ENCODE measurements around the gene RASGRP3. TPM values are rescaled to one million over a fixed set of nuclear protein-coding genes. Genes with fewer than 3 reads are reported as not detected.

The RASGRP3 gene
- total RNA-seq, 1 donor from 2014 or later, result 5.2 TPM

DNA sequence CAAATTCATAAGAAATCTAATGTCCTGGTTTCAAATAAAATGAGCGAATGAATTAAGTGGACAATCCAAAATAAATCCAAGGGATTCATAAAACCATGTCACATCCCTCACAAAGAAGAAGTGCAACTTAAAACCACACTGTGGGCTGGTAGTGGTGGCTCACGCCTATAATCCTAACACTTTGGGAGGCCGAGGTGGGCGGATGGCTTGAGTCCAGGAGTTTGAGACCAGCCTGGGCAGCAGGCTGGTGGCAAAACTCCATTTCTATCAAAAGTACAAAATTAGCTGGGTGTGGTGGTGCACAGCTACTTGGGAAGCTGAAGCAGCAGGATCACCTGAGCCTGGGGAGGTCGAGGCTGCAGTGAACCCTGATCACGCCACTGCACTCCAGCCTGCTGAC lies 97.2 kb downstream of the RASGRP3 start:
- intact Hi-C loops (cut with micrococcal nuclease), result no loop called here

- intact Hi-C loops (cut with micrococcal nuclease), result no loop called here
Measured at GRCh38 chr2:33577084-33577483, 100.6 kb downstream of the RASGRP3 start.

GRCh38 chr2:33577668-33578067 lies 101.2 kb downstream of the RASGRP3 start:
- intact Hi-C loops (cut with micrococcal nuclease), result no loop called here

DNA sequence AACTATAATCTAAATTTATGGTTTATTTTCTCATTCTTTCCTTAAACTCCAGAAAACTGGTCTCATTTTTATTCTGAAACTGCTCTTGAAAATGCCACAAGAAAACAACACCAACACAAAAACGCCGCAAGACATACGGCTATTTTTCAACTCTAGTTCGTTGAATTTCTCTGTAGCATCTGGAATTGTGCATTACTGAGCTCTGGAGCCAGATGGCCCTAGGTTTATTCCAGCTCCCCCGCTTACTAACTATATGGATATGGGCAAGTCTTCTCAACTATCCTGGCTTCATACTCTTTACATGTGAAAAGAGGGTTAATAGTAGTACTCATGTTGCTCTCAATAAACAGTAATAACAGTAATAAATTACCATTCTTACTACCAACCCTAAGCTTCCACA lies 102.8 kb downstream of the RASGRP3 start:
- intact Hi-C loops (cut with micrococcal nuclease), result no loop called here

- intact Hi-C loops (cut with micrococcal nuclease), result loop anchor here (2.0 to 10.0 kb wide), 5 partner anchors 210 to 1027 kb away; partner anchors contain the start of genes LTBP1 and TTC27
Measured at GRCh38 chr2:33581872-33582271, 105.4 kb downstream of the RASGRP3 start.

DNA sequence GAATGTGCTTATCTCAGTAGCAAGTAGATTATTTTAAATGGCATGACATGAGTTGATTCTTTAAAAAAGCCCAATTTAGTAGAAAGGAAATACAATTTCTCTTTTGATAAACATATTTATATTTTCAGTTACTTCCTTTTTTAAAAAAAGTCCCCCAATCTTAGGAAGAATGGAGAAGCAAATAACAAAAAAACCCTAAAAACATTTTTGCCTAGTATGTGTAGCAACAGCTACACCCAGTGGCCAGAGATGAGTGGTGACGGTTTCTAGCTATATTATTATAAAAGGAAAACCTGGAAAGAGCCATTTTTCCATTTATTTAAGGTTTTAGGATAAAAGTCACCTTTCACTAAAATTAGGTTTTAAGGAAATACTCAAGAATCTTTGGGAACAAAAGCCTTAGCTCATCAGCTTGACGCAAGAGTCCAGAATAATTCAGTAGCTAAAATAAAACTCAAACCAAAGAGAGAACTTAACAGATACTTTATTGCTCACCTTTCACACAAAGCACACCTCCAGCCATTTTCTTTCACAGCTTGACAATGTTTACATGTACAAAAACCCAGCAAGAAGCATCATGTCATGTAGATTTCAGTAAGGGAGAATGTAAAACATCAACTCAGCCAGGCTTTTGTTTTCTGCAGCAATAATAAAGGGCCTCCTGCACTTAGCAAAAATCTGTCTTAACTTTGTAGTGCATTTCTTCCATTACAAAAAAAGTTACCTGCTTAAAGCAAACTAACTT lies 106.9 kb downstream of the RASGRP3 start:
- intact Hi-C loops (cut with micrococcal nuclease), result loop anchor here (1.0 to 10.0 kb wide), 6 partner anchors 108 to 1029 kb away; partner anchors contain the start of genes LTBP1 and TTC27

- intact Hi-C loops (cut with micrococcal nuclease), result loop anchor here (10.0 kb wide), 1 partner anchor 1032 kb away; no protein-coding TSS in a partner anchor
Measured at GRCh38 chr2:33586766-33587165, 110.3 kb downstream of the RASGRP3 start.

DNA sequence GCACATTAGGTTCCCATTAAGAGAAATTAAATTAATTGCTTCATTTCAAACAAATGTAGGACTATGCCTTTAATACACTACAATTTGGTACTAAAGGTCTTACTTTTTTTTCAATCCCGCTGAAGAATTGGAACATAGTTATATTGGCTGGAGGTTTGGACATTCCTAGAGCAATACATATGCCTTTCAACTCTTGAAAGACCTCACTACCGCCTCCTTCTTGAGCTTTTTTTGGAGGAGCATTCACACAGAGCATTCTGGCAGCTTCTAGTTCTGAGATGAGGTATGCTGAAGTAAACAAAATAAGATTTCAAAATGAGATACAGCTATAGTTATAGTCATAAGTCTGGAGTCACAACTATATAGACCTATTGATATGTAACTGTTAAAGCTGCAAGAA lies 111.8 kb downstream of the RASGRP3 start:
- intact Hi-C loops (cut with micrococcal nuclease), result loop anchor here (10.0 kb wide), 1 partner anchor 1033 kb away; no protein-coding TSS in a partner anchor

DNA sequence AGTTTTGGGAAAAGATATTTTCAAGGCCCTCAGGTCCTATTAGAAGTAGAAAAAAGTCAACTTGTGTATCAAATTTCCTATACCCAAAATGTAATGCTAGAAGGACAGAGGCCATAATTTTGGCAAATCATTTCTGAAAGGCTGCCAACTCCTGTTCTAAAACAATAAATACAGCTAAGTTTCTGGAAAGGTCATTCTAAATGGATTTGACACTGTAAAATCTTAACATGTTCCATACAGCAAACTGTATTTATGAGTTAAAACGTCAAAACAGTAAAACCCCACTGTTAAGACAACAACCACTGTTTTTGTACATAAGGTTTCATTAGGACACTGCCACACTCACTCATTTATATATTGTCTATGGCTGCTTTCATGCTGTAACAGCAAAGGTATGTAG lies 113.0 kb downstream of the RASGRP3 start:
- intact Hi-C loops (cut with micrococcal nuclease), result loop anchor here (10.0 kb wide), 1 partner anchor 1035 kb away; no protein-coding TSS in a partner anchor

DNA sequence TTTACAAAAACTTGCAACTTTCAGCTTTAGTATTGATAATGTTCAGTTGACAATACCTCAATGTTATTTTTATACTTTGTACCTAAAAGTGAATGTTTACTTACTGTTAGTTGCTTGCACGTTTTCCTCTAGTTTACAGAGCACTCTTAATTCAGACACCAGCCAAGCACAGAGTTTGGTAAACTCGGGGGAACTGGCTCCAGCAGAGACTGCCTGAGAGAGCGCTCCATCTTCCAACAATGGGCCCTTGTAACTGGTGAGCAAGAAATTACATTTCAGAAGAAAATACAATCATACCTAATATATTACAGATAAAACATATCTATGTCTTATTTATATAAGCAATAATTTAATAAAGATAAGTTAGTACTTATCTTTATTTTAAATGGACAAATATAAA lies 118.9 kb downstream of the RASGRP3 start:
- intact Hi-C loops (cut with micrococcal nuclease), result loop anchor here (5.0 kb wide), 3 partner anchors 98 to 838 kb away; no protein-coding TSS in a partner anchor

DNA sequence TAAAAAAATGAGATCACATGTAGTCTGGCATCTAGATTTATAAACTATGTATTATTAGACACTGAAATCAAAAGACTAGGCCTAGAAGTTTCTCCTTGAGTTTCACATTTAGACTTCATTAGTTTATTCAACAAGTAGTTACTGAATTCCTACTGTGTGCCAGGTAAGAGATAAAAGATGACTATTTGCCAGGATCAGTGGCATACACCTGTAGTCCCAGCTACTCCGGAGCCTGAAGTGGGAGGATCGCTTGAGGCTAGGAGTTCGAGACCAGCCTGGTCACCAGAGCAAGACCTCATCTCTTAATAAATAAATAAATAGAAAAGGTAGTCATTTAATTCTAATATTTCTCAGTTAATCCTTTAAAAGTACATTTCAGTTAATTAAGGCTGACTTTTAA lies 120.6 kb downstream of the RASGRP3 start:
- intact Hi-C loops (cut with micrococcal nuclease), result loop anchor here (5.0 kb wide), 3 partner anchors 100 to 840 kb away; no protein-coding TSS in a partner anchor

DNA sequence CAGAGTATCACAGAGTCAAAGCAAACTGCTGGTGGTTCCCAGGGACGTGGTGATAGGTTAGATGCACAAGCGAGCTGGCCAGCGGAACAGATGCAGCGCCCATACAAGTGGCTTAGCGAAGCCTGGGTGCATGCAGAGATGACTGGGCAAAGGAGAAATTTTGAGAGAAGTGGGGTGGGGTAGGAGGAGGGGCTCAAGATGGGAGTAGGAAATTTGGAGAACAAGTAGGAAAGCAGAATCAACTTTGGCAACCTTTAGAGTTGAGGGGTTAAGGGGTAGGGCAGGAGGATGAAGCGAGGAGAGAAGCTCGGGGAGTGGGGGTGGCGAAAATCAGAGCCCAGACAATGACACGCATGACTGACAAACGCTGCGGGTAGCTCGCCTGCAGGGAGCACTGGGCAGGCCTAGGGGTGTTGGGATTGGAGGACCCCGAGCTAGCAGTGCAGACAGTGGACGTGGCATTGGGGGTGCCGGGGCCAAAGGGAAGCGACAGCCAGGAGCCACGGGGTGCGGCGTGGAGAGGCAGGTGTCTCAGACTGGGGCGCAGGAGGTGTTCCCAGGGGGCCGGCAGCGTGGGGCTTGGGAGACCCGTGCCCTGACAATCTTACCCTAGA lies 122.2 kb downstream of the RASGRP3 start:
- intact Hi-C loops (cut with micrococcal nuclease), result loop anchor here (1.0 to 5.0 kb wide), 7 partner anchors 101 to 1242 kb away; partner anchors contain the start of genes BIRC6, LTBP1, RASGRP3 and TTC27

DNA sequence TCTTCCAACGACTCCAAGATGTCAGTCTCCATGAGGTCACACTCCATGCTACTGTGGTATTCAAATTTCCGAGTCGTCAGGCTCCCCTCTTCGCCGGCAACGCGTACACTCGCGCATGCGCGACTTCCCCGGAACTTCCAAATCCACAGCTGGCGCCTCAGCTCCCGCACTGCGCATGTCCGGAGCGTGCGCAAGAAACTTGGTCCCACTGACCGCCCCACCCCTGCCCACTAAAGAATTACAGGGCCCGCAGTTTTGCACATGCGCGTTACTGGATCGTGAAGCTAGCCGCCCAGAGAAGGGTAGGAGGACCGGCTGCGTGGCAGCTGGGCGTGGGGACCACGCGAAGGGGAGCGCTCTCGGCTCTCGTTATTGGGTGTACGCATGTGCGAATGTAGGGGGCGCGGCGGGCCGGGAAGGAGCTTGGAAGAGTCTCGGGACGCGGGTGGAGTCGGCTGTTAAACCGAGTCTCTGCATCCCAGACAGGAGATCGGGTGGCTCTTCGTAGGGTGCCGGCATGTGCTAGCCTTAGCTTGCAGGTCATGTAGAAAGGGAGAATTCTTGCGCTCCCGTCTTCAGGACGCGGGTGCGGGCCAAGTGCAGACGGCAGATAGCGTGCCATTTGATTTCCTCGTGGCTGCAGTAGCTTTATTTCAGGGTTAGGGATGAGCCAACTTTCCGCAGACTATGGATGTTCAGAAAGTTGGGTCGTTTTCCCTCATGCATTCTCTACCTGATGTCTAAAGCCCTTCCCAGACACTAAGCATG lies 122.9 kb downstream of the RASGRP3 start, which contains the start of gene FAM98A:
FAM98A (minus strand) TSS at position 125 of the 768 bp plus-strand sequence; CDS start at position 47, 78 bp downstream.
- intact Hi-C loops (cut with micrococcal nuclease), result loop anchor here (1.0 to 5.0 kb wide), 7 partner anchors 102 to 1243 kb away; partner anchors contain the start of genes BIRC6, LTBP1, RASGRP3 and TTC27

- intact Hi-C loops (cut with micrococcal nuclease), result loop anchor here (1.0 to 5.0 kb wide), 7 partner anchors 103 to 1243 kb away; partner anchors contain the start of genes BIRC6, LTBP1, RASGRP3 and TTC27
Measured at GRCh38 chr2:33599943-33600192, 123.4 kb downstream of the RASGRP3 start.

DNA sequence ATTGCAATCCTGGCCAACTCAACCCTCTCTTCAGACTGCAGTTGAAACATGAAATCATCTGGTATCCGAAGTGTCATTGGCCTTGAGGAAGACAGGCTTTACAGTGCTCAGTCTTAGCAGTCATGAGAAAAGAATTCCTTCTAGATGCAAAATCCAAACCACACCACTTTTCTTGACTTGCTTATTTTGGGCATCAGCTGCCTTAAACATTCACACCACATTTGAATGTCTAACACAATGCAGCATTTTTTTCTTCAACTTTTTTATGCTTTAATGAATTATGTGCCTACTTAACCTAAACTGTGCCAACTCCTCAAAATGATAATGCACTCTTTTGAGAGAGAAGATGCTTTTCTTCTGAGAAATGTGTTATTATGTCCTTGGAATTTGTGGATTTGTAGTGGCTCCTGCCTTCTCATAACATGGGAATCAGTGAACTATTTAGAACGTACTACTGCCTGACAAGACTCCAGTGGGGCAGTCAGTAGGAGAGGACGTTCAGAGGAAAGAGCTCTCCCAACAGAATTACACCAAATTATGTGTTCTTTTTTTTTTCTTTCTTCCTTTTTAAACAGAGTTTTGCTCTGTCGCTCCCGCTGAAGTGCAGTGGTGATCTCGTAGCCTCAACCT lies 125.9 kb downstream of the RASGRP3 start:
- intact Hi-C loops (cut with micrococcal nuclease), result no loop called here

DNA sequence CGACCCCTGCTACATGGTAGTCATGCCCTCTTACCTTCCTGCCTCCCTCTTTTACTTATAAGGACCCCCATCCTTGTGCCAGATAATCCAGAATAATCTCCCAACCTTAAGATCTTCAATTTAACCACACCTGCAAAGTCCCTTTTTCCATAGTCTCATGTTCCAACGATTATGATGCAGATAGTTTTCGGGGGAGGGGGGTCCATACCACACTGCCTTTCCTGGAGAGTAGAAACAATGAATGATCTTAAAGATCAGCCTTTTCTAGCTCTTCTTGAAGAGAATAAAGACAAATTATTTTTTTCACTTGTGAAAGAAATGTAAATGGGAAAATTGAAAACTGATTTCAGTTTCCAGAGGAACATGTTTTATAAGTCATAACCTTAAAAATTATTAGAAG lies 127.0 kb downstream of the RASGRP3 start:
- intact Hi-C loops (cut with micrococcal nuclease), result no loop called here

DNA sequence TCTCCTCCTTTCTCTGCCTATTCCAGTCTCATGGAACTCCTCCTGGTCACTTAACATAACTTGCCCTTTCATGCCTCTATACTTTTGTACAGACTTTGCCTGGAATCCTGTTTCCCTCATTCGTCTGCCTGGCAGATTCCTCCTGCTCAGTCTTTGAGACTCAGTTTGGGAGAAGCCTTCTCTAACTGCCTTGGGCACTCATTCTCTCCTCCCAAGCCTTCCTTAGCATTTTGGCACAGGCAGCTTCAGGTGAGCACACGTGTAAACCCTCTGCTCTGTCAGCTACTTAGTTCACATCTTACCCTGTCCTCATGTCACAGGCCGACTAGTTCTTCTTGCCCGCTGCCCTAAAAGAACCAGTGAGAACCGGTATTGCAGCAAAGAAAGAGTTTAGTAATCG lies 128.6 kb downstream of the RASGRP3 start:
- intact Hi-C loops (cut with micrococcal nuclease), result no loop called here

- intact Hi-C loops (cut with micrococcal nuclease), result no loop called here
Measured at GRCh38 chr2:33606100-33606499, 129.7 kb downstream of the RASGRP3 start.

DNA sequence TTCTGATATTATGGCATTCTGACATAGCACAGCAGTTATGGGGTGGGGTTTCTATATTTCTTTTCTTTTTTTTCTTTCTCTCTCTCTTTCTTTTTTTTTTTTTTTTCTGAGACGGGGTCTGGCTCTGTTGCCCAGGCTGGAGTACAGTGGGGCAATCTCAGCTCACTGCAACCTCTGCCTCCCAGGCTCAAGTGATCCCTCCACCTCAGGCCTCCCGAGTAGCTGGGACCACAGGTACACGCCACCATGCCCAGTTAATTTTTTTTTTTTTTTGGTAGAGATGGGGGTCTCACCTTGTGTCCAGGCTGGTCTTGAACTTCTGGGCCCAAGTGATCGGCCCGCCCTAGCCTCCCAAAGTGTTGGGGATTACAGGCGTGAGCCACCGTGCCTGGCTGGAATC lies 130.2 kb downstream of the RASGRP3 start:
- intact Hi-C loops (cut with micrococcal nuclease), result no loop called here

DNA sequence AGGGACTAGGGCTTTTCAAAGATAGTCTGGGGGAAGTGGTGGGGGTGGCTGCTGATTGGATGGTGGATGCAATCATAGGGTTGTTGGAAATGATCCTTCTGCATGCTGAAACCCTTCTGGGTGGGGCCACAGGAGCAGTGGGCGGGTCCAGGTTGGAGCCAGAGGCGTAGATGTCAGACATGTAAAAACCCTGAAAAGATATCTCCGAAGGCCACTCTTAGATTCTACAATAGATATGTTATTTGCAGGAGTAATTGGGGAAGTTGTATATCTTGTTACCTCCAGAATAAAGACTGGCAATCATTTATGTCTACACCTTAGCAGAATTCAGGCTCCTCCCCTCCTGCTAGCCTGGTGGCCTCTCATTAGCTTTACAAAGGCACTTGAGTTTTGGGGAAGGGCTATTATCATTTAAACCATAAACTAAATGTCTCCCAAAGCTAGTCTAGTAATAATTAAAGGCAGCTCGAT lies 130.8 kb downstream of the RASGRP3 start:
- intact Hi-C loops (cut with micrococcal nuclease), result no loop called here

DNA sequence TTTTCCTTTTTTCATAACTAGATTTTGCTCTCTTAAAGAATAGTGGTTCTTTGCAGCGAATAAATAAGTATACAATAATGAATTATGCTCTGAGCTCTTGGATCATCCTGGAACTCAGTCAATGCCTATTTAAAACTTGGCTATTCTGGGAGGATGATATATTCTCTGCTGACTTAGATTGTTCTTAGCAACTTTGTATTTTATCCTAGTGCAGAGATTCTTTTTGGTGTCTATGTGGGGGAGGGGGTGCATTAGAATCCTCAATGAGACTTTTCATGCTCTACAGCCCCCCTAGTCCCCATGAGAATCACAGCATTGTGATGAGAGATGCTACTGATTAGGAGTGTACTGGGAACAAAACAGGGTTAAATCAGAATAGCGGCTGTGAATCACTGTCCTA lies 131.5 kb downstream of the RASGRP3 start:
- intact Hi-C loops (cut with micrococcal nuclease), result no loop called here

All from T-helper 2 cell treated with Interferon-gamma antibody and Interleukin-4, amounts not matched to agents 100 ng/mL and 5 ng/mL, for 36 hours (primary cell).